Right atrium auricular region (tissue), 2 donors: ENCODE data around the gene SLC26A11. TPM values are rescaled to one million over a fixed set of nuclear protein-coding genes. Genes with fewer than 3 reads are reported as not detected.

ENCODE experiments used
- DNase-seq: peaks from one replicate; pipeline ENCODE4 v3.0.0-alpha.2; 2019; ENCODE audit warnings: low spot score
- H3K27ac ChIP-seq, 2 donors: fragments of 200-600 bp; sonication (generic); 1 replicate in 1 of 2; 2 replicates in 1 of 2; pipeline ENCODE4 v1.5.1; 2016 to 2019
- H3K27me3 ChIP-seq, 2 donors: fragments of 200-600 bp; sonication (generic); one replicate each; pipeline versions ENCODE4 v1.5.1 to v1.6.0; 2017 to 2019
- H3K36me3 ChIP-seq: fragments of 200-600 bp; sonication (generic); one replicate; pipeline ENCODE4 v1.5.1; 2016
- H3K4me1 ChIP-seq, 2 donors: fragments of 200-600 bp; sonication (generic); one replicate each; pipeline versions ENCODE4 v1.5.1 to v1.6.0; 2017 to 2019
- H3K4me3 ChIP-seq, 2 donors: fragments of 200-600 bp; sonication (generic); 1 replicate in 1 of 2; 2 replicates in 1 of 2; pipeline ENCODE4 v1.5.1; 2017 to 2019; ENCODE audit warnings: mild to moderate bottlenecking in 1 of 2, moderate library complexity in 1 of 2
- H3K9me3 ChIP-seq, 2 donors: fragments of 200-600 bp; sonication (generic); one replicate each; pipeline ENCODE4 v1.5.1; 2019
- CTCF ChIP-seq, 2 donors: fragments of 200-600 bp; sonication (generic); IDR thresholded peaks; one replicate each; pipeline ENCODE4 v1.5.1; 2019; ENCODE audit warnings: antibody characterized with exemption in 2 of 2
- total RNA-seq, 2 donors: library from RNA; depleted of rRNA; stranded (reverse); fragments of >200 nt; gene quantifications; one replicate each; pipeline ENCODE4 v1.1.0, GENCODE V29; 2016

SLC26A11 gene
- total RNA-seq, 2 donors from 2014 or later: 2.2 to 9.0 TPM

GRCh38 chr17:80212109-80212508, 8.1 kb upstream of the SLC26A11 start:
- Histone ChIP-seq H3K36me3 (peaks cover 46% of the 10 kb centered on the region), H3K4me3 (no peak overlapping the region), H3K27ac (no peak overlapping the region), H3K9me3 (no peaks in the 10 kb centered on the region), H3K27me3 (no peaks in the 10 kb centered on the region), H3K4me1 (no peaks in the 10 kb centered on the region)
- no peak for DNase-seq
- no peak for TF ChIP-seq CTCF (IDR thresholded peaks at IDR 0.05)

- peaks cover 46% of the 10 kb centered on the region for H3K36me3 ChIP-seq
- no peaks in the 10 kb centered on the region for H3K4me1 ChIP-seq
- DNase-seq: no peak
- H3K9me3 ChIP-seq: no peaks in the 10 kb centered on the region
- H3K27me3 ChIP-seq: no peaks in the 10 kb centered on the region
- no peak for TF ChIP-seq CTCF (IDR thresholded peaks at IDR 0.05)
- no peak overlapping the region for H3K4me3 ChIP-seq
- H3K27ac ChIP-seq: no peak overlapping the region
Measured at GRCh38 chr17:80212511-80212910, 7.7 kb upstream of the SLC26A11 start.

DNA sequence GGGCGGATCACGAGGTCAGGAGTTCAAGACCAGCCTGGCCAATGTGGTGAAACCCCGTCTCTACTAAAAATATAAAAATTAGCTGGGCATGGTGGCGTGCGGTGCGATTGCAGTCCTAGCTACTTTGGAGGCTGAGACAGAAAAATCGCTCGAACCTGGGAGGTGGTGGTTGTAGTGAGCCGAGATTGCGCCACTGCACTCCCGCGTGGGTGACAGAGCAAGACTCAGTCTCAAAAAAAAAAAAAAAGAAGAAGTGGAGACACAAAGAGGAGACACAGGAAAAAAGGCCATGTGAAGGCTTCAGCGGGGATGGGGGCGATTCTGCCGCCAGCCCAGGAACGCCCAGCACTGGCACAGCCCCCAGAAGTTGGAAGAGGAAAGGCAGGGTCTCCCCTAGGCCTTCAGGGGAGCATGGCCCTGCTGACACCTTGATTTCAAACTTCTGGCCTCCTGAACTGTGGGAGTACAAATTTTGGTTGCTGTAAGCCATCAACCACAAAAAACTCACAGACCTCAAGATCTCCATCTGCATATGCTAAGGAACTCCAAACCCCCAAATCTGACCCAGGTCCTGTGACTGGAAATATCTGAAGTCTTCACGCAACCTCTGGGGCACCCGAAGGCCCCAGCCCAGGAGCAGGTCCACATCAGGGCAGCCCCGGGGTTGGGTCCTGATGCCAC, 7.1 kb upstream of the SLC26A11 start:
- TF ChIP-seq CTCF (IDR thresholded peaks at IDR 0.05): no peak
- H3K36me3 ChIP-seq: peaks cover 46% of the 10 kb centered on the region
- no peak for DNase-seq
- H3K27ac ChIP-seq: no peak overlapping the region
- H3K4me1 ChIP-seq: no peaks in the 10 kb centered on the region
- no peaks in the 10 kb centered on the region for H3K27me3 ChIP-seq
- H3K4me3 ChIP-seq: no peak overlapping the region
- no peaks in the 10 kb centered on the region for H3K9me3 ChIP-seq

GRCh38 chr17:80213643-80213975, 6.6 kb upstream of the SLC26A11 start:
- Histone ChIP-seq H3K4me3 (no peak overlapping the region), H3K36me3 (peaks cover 46% of the 10 kb centered on the region), H3K4me1 (no peaks in the 10 kb centered on the region), H3K27me3 (no peaks in the 10 kb centered on the region), H3K27ac (no peak overlapping the region), H3K9me3 (no peaks in the 10 kb centered on the region)
- DNase-seq: no peak
- TF ChIP-seq CTCF (IDR thresholded peaks at IDR 0.05): no peak

- no peak overlapping the region for H3K27ac ChIP-seq
- TF ChIP-seq CTCF (IDR thresholded peaks at IDR 0.05): no peak
- no peaks in the 10 kb centered on the region for H3K27me3 ChIP-seq
- DNase-seq: no peak
- no peaks in the 10 kb centered on the region for H3K9me3 ChIP-seq
- H3K4me1 ChIP-seq: peaks cover 0 to 2% of the 10 kb centered on the region in 2 donors
- no peak overlapping the region for H3K4me3 ChIP-seq
- H3K36me3 ChIP-seq: peaks cover 46% of the 10 kb centered on the region
Measured at GRCh38 chr17:80214012-80214877, 6.0 kb upstream of the SLC26A11 start.
